GM19452 (cell line): Measurements from ENCODE around the gene PLS1.
"Not testable (repeated sequence)": the region's sequence is repeated elsewhere in the genome, so short reads cannot be mapped to it uniquely, and the experiment has no call there.

ENCODE experiments used
- ATAC-seq: cut with Tn5 transposase; IDR thresholded peaks from one replicate; pipeline ENCODE4 v1.9.1; 2021; ENCODE audit not compliant: unreplicated experiment

Gene PLS1

GRCh38 chr3:142595141-142595540, 1.1 kb upstream of the PLS1 start:
- ATAC-seq: no peak

DNA sequence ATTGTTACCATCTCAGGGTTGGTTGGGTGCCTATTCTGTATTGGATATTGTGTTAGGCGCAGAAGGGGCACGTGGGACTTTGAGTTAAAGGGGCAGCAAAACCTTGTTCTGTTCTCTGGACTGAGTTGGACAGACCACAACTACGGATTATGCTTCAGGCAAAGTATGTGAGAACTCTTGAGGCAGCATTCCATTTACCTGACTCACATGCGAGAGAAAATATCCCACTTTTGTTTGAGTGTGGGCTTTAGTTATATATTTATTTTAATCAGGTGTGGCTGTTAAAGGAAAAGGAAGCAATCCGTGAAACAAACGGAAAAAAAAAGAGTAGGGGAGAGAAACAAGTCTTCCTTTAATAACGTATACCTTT, 627 bp upstream of the PLS1 start:
- no peak for ATAC-seq

GRCh38 chr3:142596726-142597088, 514 bp downstream of the PLS1 start:
- no peak for ATAC-seq

- ATAC-seq: no peak
Observed at GRCh38 chr3:142597906-142598305, 1.7 kb downstream of the PLS1 start.

DNA sequence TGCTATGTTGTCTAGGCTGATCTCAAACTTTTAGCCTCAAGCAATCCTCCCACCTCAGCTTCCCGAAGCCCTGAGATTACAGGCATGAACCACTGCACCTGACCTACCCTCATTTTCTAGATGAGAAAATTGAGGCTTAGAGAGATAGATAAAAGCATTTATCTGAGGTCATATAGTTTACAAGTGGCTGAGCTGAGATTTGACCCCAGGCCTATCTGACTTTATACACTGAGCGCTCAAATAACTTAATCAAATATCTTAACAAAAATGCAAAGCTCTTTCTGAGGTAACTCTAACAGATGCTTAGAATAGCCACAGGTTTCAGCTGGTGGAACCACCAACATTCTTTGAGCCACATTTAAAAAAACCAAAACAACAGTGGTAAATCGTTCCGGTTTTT, 5.5 kb downstream of the PLS1 start:
- no peak for ATAC-seq

DNA sequence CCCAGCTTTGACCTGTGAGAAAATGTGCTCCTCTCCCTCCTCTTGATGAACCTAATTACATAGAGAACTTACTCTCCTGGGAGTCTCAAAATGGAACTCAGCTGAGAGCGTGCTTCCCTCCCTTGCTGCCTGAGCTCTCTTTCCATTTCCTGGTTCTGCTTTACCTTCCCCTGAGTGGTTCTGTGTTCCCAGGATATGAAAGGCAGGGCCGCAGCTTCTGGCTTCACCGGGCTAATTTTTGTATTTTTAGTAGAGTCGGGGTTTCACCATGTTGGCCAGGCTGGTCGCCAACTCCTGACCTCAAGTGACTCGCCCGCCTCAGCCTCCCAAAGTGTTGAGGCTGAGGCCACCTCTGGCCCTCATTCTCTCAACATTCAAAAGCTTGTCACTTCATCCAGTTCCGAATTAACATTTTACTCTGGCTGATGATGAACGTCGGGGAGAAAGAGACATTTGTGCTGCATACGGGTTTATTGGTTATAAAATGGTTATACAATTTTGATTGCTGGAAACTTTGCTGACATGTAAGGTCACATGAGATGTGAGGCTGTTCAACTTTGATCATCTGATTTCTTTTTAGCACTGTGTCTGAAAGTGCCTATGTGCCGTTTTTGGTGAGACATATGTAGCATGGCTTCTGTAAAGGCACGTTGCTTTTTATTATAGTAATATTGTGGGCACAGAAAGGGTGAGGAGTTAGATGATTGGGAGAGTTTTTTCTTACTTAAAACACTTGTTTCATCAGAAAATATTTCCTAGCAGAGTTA, 6.6 kb downstream of the PLS1 start:
- ATAC-seq: no peak

- not testable (repeated sequence) for ATAC-seq
Observed at GRCh38 chr3:142603386-142603705, 7.2 kb downstream of the PLS1 start.

DNA sequence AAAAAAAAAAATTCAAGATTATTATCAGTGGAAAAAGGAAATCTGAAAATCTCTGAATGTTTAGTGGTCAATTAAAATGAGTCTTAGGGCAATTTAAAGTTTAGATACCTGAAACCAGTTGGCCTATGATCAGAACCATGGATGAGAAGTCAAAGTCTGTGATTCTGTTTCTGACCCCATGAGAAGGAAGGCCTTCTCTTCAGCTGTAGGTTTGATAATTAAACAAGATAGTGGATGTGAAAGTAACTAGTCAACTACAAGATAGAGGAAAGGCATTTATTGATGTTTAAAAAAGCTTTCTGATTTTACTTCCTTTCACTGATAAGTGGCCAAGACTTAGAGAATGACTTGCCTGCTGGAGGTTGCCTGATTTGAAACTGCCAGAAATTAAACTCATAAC, 8.7 kb downstream of the PLS1 start:
- ATAC-seq: no peak

GRCh38 chr3:142608631-142609030, 12.4 kb downstream of the PLS1 start:
- no peak for ATAC-seq

GRCh38 chr3:142609136-142609535, 12.9 kb downstream of the PLS1 start:
- ATAC-seq: no peak

DNA sequence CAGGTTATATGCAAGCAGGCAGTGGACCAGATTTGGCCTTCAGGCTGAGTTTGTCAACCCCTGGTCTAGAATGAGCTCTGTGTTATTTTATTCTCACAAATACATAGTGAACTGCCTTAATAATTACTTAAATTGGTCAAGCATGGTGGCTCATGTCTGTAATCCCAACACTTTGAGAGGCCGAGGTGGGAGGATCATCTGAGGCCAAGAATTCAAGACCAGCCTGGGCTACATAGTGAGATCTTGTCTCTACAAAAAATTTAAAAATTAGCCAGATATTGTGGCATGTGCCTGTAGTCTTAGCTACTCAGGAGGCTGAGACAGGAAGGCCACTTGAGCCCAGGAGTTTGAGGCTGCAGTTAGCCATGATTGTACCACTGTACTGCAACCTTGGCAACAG, 15.0 kb downstream of the PLS1 start:
- ATAC-seq: no peak

- ATAC-seq: no peak
Observed at GRCh38 chr3:142613491-142613890, 17.3 kb downstream of the PLS1 start.

DNA sequence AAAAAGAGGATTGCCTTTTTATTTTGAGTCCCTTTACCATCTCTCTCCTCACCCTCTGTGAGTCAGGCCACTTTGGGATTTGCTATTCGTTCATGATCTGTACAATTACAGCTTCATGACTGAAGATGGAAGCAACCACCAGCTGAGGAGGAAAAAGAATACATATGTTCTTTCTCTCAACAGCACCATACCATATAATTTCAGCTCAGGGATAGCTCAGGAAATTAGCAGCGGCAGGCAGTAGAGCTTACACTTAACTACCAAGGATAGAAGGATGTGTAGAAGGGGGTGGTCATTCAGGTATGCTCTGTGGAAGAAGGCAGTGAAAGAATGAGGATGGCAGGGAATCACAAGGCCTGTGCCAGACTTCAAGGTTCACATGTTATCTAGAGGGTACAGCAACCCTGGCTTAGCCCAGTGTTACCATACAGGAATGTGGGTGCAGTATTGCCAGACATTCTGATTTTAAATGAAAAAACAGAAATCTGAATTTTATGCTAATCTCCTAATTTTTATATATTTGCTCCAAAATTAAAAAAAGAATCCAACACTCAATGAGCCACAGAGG, 17.9 kb downstream of the PLS1 start:
- no peak for ATAC-seq

DNA sequence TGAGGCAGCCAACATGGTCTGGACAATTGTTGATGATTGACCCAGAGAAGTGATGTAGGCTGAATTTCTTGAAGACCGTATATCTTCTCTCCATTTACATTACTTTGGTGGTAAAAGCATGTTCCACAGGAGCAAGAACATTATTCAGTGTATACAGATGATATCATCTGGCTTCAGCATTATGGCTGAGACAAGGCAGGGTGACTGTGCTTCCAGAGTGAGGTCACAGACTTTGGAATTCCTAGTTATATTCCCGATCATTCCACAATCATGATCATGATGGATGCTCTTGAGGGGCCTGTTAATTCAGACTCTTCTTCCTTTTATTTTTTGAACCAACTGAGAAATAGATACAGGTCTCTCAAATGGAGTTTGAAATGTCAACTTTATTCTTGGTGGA, 19.0 kb downstream of the PLS1 start:
- ATAC-seq: no peak

- ATAC-seq: no peak
Observed at GRCh38 chr3:142618917-142619461, 22.8 kb downstream of the PLS1 start.

DNA sequence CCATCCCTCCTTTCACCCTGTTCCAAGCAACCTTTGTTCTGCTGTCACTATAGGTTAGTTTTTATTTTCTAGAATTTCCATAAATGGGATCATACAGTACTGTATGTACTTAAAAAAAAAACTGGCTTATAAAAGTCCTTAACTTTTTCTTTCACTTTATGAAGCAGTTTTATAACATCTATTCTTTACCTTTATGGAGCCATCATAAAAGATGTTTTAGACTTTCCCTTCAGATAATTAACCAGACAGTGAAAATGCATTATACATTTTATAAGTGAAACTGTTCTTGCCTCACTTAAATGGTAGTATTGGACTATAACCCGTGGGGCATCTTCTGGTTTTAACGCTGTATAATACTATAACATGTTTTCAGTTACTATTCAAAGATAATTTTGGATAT, 26.2 kb downstream of the PLS1 start:
- no peak for ATAC-seq

DNA sequence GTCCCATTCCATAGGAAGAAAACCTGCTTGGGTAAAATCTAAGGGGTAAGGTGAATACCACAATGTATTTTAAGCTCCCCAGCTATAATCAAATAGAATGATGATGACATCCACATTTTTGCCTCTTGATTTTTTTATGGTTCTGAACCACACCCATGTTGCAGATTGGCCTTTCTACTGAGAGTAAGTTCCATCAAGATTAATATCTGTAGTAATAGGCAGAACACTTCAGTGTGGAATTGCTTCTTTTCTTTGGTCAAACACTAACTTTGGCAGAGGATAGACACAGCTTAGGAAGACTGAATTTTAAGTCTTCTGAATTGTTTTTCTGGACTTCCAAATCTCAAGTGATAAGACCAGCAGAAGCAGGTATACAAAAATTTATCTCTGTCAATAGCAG, 27.0 kb downstream of the PLS1 start:
- no peak for ATAC-seq

- ATAC-seq: no peak
Observed at GRCh38 chr3:142624341-142625152, 28.4 kb downstream of the PLS1 start.

GRCh38 chr3:142625153-142625440, 28.9 kb downstream of the PLS1 start:
- ATAC-seq: no peak

DNA sequence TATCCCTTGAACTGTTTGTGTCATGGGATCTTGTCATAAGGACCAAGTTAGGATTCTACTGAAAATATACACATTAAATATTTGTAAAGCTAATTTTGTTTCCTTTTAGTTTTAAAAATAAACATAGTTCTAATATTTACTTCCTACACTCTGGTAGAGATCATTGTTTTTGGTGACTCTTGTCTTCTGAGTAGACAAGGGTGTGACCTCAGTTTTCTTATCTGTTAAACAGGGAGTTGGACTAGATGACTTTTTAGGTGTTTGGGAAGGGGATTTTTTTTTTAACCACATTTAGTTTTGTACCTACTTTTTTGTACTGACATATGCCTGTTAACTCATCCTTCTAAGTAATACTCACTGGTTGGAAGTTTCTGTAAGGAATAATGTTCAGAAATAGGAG, 30.8 kb downstream of the PLS1 start:
- ATAC-seq: no peak

GRCh38 chr3:142628801-142629200, 32.6 kb downstream of the PLS1 start:
- ATAC-seq: no peak

DNA sequence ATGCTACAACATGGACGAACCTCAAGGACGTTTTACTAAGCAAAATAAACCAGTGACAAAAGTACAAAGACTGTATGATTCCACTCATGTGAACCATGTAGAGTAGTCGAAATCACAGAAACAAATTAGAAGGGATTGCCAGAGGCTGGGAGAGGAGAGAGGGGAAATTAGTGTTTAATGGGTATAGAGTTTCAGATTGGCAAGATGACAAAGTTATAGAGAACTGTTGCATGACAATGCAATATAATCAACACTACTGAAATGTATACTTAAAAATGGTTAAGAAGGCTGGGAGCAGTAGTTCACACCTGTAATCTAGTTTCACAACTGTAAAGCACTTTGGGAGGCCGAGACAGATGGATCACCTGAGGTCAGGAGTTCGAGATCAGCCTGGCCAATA, 36.9 kb downstream of the PLS1 start:
- no peak for ATAC-seq
